ENCODE data around the gene MOB2.

DNA sequence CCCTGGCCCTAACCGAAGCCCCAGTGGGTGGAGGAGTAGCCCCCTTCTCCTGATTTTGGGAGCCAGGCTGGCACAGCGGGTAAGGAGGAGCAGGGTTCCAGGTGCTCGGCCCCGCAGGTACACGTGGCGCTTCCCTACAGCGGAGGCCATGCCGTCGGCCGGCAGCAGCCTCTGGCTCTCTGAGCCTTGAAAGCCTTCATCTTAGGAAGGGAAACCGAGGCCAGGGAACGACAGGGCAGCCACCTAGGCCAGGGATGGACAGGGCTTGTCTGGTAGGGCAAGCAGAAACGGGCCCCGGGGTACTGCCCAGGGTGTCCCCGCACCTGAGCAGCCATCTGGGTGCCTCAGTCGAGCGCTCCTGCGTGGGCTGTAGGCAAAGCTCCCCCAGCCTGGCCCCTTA, 28.7 kb downstream of the MOB2 start:
- TF ChIP-seq TCF4 (CRISPR knock-in tag; IDR thresholded peaks at IDR 0.05; ENCODE audit: borderline replicate concordance): no peak
- TF ChIP-seq, protein P1, sequence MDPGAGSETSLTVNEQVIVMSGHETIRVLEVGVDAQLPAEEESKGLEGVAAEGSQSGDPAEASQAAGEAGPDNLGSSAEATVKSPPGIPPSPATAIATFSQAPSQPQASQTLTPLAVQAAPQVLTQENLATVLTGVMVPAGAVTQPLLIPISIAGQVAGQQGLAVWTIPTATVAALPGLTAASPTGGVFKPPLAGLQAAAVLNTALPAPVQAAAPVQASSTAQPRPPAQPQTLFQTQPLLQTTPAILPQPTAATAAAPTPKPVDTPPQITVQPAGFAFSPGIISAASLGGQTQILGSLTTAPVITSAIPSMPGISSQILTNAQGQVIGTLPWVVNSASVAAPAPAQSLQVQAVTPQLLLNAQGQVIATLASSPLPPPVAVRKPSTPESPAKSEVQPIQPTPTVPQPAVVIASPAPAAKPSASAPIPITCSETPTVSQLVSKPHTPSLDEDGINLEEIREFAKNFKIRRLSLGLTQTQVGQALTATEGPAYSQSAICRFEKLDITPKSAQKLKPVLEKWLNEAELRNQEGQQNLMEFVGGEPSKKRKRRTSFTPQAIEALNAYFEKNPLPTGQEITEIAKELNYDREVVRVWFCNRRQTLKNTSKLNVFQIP (CRISPR knock-in tag; IDR thresholded peaks at IDR 0.05; ENCODE audit: borderline replicate concordance, low read depth): no peak
